NCI-H1417 treated with DMSO at 0.1 percent for 48 hours (cell line): ENCODE results near the gene NHERF2.
A peak's percentile ranks its signal among the peaks of the same experiment; 100 is the strongest.

Experiments
- DNase-seq: peaks from one replicate; lab custom pipeline; 2025; lab: John Stamatoyannopoulos, UW

NHERF2 gene

DNA sequence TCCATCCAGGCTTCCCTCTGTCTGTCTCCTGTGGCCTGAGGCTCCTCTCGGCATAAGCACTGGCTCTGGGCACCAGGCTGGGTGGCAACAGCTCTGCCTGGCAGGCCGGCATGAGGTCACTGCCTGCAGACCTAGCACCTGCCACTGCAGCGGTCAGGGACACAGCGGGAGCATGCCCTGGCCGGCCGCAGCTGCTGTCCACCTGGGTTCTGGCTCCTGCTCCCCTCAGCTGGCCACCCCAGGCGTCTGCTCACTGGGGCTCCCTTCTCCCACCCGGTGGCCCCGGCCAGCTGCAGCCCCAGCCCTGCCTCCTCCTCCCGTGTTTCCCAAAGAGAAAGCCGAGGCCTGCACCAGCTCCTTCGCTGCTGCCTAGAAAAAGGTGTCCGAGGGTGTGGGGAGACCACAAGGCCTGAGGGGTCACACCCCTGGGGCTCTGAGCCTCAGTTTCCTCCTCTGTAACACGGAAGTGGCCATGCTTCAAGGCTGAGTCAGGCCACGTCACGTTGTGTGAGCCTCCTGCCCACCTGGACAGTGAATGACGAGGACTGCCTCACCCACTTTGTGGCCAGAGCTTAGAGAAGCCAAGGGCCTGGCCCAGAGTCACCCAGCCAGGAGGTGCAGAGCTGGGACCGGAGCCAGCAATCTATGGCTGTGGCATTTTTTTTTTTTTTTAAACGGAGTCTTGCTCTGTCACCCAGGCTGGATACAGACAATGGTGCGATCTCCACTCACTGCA, 14.3 kb downstream of the NHERF2 start:
- no peak for DNase-seq

DNA sequence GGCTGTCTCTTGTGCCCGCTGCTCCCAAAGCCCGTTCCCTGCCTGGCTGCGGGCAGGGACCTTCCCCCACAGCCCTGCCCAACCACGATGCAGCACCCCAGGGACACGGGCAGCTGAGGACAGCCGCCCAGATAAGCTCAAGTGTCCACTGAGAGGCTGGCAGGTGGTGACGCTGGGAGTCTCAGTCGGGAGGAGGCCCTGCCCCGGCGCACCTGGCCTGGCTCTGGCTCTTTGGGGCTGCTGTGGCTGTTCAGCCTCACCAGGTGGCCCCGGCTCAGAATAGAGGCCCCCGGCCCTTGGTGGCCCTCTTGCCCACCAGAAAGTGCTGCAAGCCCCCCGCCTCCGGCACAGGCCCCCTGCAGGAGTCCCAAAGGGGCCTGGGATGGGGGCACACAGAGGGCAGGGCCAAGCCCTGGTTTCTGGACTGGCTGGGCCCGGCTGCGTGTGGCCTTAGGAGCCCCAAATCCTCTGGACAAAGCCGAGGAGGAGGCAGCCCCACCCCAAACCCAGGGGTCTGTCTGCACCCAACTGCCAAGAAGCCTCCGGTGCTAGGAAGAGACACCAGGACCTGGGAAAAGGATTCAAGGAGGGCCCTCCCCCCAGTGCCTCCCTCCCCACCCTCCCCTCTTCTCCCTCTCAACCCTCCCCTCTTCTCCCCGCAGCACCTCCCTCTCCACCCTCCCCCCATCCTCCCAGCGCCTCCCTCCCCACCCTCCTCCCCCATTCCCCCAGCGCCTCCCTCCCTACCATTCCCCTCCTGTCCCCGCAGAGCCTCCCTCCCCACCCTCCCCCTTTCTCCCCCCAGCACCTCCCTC, 15.7 kb downstream of the NHERF2 start:
- peak; percentile 45 for DNase-seq

DNA sequence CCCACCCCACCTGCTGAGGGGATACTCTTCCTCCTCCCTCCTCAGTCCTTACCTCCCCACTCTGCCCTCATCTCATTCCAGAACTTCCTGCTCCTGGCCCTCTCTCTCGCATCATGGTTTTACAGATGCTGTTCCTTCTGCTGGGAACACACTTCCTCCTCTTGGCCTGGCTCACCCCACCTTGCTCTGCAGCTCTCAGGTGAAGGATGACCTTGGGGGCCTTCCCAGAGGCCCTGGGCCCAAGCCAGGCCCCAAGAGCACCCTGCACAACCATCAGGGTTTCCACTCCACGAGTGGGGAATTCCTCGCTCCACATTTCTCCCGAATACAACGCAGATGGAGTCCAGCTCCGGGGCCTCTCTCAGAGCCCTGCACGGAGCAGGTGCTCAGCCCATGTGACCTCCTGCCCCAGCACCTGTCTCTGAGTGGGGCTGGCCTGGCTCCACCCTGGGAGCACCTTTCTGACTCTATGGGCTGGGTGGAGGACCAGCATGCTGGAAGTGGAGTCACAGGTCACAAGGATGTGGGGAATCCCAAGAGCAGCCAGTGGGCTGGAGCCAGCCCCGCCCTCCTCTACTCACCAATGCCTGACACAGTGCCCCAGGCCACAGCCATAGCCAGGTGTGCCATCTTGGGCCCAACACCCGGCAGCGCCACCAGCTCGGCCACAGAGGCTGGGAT, 16.4 kb downstream of the NHERF2 start:
- no peak for DNase-seq

DNA sequence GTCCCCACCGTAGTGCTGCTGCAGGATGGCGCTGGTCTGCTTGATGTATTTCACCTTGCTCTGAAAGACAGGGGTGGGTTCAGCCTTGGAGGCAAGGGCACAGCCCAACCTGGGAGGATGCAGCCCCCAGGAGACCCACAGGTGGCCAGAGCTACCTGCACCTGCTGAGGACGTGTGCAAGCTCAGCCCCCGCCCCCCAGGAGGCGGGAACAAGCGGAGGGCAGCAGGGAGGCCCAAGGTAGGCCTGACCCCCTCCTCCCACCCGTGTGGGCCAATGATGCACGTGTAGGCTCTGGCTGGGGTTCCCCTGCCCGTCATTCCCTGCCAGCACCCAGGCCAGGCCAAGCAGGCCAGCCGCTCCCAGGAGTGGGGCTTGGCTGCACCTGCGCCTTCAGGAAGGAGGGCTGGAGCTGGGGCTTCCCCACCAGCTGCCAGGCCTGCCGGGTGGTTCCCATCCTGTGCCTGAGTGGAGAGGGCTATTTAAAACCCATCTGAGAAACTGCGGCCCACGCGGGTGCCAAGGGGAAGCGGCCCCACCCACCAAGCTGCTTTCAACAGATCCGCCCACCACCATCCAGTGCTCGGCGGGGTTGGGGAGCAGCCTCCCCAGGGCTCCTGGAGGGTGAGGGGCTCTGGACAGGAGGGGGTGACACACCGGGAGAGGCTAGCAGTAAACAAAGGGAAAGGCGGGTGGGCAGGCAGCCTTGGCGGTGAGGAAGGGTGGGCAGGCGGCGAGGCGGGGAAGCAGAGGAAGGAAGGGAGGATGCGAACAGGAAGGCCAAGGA, 17.2 kb downstream of the NHERF2 start:
- no peak for DNase-seq

DNA sequence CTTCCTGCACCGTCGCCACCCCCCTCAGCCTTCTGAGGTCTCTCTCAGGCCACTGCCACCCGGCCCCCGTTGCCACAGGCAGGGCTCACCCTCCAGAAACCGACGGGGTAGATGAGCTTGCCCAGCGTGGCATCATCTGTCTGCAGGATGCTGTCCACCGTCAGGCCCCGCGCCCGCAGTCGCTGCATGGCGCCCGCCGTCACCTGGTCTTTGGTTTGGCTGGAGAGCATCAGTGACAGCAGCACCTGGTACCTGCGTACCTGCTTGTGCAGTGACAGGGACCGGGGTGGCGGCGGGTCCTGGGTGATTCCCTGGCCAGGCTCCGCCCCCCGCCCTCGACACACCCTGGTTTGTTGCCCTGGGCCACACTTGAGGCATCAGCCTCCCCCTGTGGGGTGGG, 17.8 kb downstream of the NHERF2 start:
- DNase-seq: no peak

DNA sequence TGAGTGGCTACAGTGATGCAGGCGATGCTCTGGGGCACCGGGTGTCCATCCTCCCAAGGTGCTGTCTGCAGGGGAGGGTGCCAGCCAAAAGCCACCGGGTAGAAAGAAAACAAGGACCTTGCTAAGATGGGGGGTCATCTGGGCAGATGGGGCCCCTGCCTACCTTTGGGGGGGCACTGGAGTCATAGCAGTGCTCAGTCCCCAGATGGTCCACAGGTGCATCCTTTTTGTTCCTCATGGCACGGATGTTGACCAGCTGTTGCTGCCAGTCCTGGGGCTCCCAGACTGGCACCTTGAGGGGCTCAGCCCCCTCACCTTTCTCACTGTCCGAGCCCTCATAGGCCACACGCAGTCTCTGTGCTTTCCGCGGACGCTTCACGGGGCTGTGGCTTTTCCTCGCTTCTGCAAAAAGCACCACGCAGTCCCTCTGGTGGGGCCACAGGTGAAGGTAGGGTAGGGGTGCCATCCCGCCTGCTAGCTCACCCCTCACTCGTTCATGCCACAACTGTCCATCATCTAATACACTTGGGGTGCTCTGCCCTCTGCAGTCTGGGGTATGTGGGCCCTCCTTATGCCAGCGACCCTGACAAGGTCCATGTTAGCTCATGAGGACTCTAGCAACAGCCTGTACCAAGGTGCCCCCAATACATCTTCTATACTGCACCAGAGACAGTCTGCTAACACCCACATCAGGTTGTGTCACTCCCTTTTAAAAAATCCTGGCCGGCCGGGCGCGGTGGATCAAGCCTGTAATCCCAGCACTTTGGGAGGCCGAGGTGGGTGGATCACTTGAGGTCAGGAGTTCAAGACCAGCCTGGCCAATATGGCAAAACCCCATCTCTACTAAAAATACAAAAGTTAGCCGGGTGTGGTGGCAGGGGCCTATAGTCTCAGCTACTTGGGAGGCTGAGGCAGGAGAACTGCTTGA, 19.5 kb downstream of the NHERF2 start:
- no peak for DNase-seq

DNA sequence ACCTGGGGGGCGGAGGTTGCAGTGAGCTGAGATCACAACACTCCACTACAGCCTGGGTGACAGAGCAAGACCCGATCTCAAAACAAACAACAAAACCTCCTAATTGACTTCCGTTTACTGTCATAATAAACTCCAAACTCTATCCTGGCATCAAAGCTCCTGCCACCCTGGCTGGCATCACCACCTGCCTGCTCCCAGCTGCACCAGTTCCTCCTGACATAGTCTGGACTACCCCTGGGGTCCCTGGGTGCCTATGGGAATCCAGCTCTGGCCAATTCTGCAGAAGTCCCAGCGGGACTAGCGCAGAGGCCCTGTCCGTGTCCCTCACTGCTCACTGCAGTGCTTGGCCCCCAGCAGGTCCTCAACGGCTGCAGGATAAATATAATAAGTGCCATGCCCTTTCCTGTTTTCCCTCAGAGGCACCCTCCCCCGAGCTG, 20.2 kb downstream of the NHERF2 start:
- DNase-seq: no peak

DNA sequence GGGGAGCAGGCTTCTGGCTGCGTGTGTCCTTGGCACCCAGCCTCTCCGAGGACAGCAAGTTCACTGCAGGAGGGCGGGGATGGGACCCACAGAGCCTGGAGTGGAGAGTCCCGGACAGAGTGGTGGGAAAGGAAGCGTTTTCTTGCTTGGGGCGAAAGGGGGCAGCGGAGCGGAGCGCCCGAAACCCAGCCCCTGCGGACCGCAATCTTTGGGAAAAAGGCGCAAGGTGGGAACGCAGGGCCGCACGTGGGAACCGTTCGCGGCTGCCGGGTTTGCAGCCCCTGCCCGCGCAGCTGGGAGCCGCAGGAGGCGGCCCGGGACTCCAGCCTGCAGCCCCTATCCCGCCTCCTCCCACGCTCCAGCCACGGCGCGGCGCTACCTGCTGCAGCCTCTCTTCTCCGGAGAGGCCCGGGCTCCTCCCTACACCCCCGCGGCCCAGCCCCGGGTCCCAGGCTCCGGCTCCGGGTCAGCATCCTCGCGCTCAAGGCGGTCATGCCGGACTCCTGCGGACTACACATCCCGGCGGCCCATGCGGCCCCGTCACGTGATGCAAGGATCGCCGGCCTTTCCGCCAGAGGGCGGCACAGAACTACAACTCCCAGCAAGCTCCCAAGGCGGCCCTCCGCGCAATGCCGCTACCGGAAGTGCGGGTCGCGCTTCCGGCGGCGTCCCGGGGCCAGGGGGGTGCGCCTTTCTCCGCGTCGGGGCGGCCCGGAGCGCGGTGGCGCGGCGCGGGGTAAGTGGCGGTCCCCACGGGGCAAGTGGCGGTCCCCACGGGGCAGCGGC, 20.8 kb downstream of the NHERF2 start, which contains the start of the genes NTHL1 and TSC2:
Gene NTHL1 (minus strand): TSS at position 505 of the 786 bp plus-strand sequence. CDS start 11 bp downstream, at position 494.
Gene TSC2 (plus strand): TSS at position 656 of the 786 bp plus-strand sequence. CDS start 631 bp downstream, outside the sequence.
- DNase-seq: no peak

DNA sequence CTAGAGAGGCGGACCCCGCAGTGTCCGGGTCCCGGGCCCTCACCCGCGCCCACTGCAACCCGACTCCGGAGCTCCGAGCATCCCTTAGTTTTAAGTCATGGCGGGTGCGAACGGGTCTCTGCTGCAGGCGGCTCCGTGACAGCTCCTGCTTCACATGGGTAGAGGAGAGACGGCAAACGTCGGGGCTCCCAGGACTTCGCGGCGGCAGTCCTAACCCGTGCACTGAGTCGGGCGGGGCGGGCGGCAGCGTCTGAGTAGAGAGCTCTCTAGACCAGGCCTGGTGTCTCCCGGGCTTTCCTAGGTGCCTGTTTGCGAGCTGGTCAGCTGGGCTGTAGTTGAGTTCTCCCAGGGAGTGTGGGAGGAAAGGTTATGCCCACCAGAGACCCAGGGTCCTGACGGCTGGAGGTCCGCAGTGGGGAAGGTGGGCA, 21.4 kb downstream of the NHERF2 start:
- no peak for DNase-seq

DNA sequence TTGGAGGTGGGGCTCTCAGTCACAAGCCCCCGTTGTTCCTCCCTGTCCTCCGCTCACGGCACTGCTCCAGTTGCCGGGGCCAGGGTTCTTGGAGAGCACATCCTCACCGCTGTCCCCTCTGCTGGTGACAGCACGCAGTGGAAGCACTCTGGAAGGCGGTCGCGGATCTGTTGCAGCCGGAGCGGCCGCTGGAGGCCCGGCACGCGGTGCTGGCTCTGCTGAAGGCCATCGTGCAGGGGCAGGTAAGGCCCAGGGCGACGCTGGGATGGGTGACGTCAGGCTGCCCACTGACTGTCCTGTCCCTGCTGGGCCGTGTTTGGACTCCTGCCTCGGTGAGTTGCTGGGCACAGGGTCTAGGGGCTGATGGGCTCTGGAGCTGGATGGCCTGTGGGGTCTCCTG, 26.5 kb downstream of the NHERF2 start:
- DNase-seq: no peak

DNA sequence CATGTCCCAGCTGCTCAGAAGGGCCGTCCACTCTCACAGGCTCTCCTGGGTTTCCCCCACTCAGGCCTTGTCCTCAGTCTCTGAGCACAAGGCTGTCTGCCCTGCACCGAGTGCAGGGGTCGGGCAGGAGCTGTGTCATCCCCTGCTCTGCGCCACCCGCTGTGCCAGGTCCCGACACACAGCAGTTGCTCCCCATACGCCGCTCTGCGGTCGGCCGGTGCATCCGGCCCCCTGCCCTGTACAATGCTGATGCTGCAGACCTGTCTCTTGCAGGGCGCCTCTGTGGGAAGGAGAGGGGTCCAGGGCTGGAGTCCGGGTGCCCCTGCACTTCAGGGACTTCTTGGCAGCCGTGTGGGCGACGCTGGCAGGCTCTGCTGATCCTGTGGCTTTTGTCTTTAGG, 27.2 kb downstream of the NHERF2 start:
- no peak for DNase-seq

DNA sequence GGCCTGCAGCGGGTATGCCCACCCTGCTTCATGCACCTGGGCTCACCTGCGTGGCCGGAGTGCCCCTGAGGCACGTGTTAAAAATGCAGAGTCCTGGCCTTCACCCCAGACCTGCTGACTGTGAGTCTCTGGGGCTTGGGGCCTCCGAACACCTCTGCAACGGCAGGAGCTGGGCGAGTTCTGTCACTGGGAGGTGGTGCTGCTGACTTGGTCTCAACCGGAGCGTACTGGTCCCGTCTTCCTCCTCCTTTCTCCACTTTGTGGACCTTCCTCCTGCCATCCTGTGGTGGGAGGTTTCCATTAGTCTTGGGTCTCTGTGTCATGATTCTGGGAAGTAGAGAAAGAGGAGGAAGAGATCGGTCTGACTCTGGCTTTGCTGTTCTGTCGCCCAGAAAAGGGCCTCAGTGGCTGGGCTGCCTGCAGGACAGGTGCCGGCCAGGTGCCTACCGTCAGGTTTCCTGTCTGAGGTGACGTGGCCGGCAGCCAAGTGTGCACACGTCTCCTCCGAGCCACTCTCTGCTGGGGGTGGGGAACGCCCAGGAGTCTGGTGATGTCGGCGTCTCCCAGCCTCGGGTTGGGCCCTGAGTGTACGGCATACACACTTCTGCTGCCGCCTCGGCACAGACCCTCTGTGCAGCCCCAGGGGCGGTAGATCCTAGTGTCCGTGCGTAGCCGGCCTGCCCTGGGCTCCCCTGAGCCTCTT, 28.0 kb downstream of the NHERF2 start:
- no peak for DNase-seq

DNA sequence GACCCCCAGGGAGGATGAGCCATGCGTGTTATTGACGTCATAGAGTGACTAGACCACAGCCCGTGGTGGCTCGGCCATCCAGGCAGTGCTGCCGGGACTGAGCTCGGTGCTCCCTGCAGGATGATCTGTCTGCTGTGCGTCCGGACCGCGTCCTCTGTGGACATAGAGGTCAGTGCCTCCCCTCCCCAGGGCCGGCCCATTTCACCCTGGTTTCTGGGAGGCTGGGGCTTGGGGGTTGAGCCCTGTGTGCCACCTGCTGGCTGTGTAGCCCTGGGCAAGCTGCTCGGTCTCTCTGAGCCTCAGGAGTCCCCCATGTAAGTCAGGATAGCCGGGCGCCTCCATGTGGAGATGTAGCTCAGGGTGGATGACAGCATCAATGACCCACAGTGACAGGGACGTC, 29.4 kb downstream of the NHERF2 start:
- no peak for DNase-seq

DNA sequence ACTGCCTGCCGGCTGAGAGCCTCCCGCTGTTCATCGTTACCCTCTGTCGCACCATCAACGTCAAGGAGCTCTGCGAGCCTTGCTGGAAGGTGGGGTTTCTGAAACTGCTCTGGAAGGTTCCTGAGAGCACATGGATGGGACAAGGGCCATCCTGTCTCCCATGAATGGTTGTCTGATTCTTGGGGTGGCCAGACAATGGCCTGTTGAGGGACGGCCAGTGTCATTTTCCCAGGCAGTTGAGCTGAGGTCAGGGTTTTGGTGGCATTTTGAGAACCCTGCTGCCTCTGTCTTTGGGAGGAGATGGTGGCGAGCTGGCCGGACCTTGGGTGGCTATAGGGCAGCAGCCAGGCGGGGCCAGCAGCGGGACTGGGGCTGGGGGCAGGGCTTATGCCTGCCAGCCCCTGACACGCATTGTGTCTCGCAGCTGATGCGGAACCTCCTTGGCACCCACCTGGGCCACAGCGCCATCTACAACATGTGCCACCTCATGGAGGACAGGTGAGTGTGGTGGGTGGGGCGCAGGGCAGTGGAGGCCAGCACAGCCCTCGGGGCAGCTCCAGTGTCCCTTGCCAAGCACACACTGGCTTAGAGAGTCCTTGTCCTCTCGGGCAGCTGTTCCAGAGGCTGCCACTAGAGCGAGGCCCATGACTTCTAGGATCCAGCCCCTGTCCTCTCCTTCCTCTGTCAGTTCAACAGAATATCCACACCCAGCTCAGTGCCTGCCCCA, 30.1 kb downstream of the NHERF2 start:
- DNase-seq: no peak

DNA sequence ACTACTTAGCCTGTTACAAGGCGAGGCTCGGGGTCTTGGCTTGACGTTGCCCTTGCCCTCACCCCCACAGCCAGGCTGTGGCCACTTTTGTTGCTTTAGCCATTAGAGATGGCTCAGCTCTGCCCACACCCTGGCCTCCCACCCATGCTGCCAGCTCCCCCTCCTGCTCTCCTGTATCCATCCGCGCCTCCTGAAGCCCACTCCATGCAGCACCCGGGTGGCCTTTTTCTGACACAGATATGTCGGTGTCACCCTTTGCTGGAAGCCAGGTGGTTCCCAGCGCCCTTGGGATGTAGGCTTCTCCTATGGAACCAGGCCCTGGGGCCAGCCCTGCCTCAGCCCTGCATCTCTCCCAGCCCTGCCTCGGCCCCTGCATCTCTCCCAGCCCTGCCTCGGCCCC, 30.7 kb downstream of the NHERF2 start:
- no peak for DNase-seq

DNA sequence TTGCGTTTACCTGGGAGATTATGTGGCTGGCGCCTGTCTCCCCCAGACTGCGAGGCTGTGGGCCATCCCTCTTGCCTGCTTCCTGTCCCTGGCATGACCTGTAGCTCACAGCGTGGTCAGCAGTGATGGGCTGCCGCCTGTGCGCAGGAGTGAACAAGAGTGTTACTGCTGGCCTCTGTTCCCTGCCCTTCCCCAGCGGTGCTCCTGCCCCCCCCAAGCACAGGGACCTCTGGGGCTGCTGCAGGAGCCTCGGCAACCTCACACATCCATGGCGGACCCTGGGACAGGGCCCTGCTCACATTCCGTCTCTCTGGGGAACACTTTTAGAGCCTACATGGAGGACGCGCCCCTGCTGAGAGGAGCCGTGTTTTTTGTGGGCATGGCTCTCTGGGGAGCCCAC, 31.7 kb downstream of the NHERF2 start:
- no peak for DNase-seq

DNA sequence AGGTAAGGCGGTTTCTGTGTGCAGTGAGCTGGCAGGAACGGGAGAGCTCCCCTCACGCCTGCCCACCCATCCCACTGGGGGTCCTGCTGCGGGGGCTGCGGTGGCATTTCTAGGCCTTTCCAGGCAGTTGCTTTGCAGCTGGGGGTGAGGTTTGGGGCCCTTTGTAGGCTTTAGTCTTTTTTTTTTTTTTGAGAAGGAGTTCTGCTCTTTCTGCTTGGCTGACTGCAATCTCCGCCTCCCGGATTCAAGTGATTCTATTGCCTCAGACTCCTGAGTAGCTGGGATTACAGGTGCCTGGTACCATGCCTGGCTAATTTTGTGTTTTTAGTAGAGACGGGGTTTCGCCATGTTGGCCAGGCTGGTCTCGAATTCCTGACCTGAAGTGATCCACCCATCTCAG, 32.2 kb downstream of the NHERF2 start:
- DNase-seq: no peak

DNA sequence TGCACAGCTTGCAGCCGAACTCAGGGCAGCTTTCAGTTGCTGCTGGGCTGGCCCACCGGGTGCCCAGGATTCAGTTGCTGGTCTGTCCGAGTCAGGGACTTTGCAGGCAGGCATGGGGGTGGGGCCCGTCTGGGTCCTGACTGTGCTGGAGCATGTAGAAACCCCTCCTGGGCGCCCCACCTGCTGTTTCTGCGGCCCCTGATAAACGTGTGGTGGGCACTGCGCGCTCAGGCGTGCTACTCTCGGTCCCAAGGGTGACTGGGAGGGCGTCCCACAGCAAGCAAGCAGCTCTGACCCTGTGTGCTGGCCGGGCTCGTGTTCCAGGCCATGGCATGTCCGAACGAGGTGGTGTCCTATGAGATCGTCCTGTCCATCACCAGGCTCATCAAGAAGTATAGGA, 33.6 kb downstream of the NHERF2 start:
- no peak for DNase-seq

DNA sequence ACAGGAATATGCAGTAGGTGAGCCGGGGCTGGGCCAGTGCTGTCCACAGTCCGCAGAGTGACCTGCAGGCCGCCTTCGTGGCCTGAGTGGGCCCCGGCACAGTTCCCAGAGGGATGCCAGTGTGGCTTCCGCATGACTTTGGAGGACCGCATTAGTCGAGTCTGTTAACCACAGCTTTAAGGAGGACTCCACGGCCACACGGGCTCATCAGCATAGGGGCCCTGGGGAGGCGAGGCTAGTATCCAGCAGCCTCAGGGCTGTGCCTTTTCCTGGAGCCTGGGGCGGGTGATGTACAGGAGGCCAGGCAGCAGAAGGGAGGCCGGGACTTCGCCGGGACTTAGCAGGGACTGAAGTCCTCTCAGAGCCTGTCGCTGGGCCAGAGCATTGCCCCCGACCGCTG, 34.3 kb downstream of the NHERF2 start:
- no peak for DNase-seq
